HG03571 (cell line): Measurements from ENCODE around the gene CD302.
"Not testable (repeated sequence)": the region's sequence is repeated elsewhere in the genome, so short reads cannot be mapped to it uniquely, and the experiment has no call there.

Experiments used
- ATAC-seq: cut with Tn5 transposase; IDR thresholded peaks from one replicate; pipeline ENCODE4 v1.9.1; 2021; ENCODE audit not compliant: unreplicated experiment

Gene CD302

GRCh38 chr2:159755014-159755413, 43.0 kb downstream of the CD302 start:
- ATAC-seq: no peak

- ATAC-seq: no peak
Measured at GRCh38 chr2:159753797-159754196, 44.2 kb downstream of the CD302 start.

GRCh38 chr2:159750873-159751272, 47.1 kb downstream of the CD302 start:
- no peak for ATAC-seq

GRCh38 chr2:159748089-159748488, 49.9 kb downstream of the CD302 start:
- ATAC-seq: no peak

- ATAC-seq: not testable (repeated sequence)
Measured at GRCh38 chr2:159745237-159745636, 52.8 kb downstream of the CD302 start.

- ATAC-seq: no peak
Measured at GRCh38 chr2:159744363-159744762, 53.6 kb downstream of the CD302 start.

- ATAC-seq: no peak
Measured at GRCh38 chr2:159742846-159743245, 55.2 kb downstream of the CD302 start.

- ATAC-seq: no peak
Measured at GRCh38 chr2:159738509-159739390, 59.3 kb downstream of the CD302 start.

- ATAC-seq: no peak
Measured at GRCh38 chr2:159737917-159738296, 60.1 kb downstream of the CD302 start.

- ATAC-seq: no peak
Measured at GRCh38 chr2:159737292-159737916, 60.6 kb downstream of the CD302 start.

- no peak for ATAC-seq
Measured at GRCh38 chr2:159736048-159736447, 62.0 kb downstream of the CD302 start.

- no peak for ATAC-seq
Measured at GRCh38 chr2:159735648-159736047, 62.4 kb downstream of the CD302 start.

GRCh38 chr2:159728629-159729028, 69.4 kb downstream of the CD302 start:
- ATAC-seq: no peak

- ATAC-seq: no peak
Measured at GRCh38 chr2:159725713-159726112, 72.3 kb downstream of the CD302 start.

GRCh38 chr2:159724795-159725572, 73.0 kb downstream of the CD302 start:
- ATAC-seq: not testable (repeated sequence)

GRCh38 chr2:159722580-159722979, 75.4 kb downstream of the CD302 start:
- ATAC-seq: no peak

GRCh38 chr2:159720676-159721075, 77.3 kb downstream of the CD302 start:
- ATAC-seq: no peak
